ENCODE data around the gene FSCN2. TPM values are rescaled to one million over a fixed set of nuclear protein-coding genes. Genes with fewer than 3 reads are reported as not detected.

FSCN2 gene
- total RNA-seq, 1 experiment from 2014 or later: 1.2 TPM

GRCh38 chr17:81538651-81539570 lies 10.7 kb downstream of the FSCN2 start:
- BruUV-seq (replicated peaks): no TSS peak
- in situ Hi-C loops (cut with HindIII; ENCODE audit: low pct_unique_long_range_greater_than_20kb, low sequenced_read_pairs): no loop called here
- intact Hi-C loops (cut with micrococcal nuclease; ENCODE audit: unreplicated experiment): no loop called here
- H3K9me3 ChIP-seq (ENCODE audit: control insufficient read depth, insufficient read depth, low read depth, low read length): no peaks in the 10 kb centered on the region
- H3K4me3 ChIP-seq (ENCODE audit: low read depth in 2 of 2, low read length in 2 of 2): no peak overlapping the region
- ChIA-PET POLR2A (interaction anchor here (1.2 kb wide), 1 partner anchor 16 kb away, joined by 5 read pairs; no protein-coding TSS in a partner anchor), CTCF (no interaction called here)
- peak overlapping the region; percentile 79 for H3K27ac ChIP-seq (ENCODE audit: low read length)
- DNase-seq (ENCODE audit: low read depth, low spot score) (no peak), ATAC-seq (no peak)
- no peaks in the 10 kb centered on the region; the same call in 1 of the 2 replicates for H3K36me3 ChIP-seq (ENCODE audit: control insufficient read depth, insufficient read depth, low read length)
- H3K4me1 ChIP-seq (ENCODE audit: control insufficient read depth, insufficient read depth, low read length): peaks cover 55% of the 10 kb centered on the region
- H3K27me3 ChIP-seq (ENCODE audit: control insufficient read depth, insufficient read depth, low read length): no peaks in the 10 kb centered on the region
- TF ChIP-seq REST (IDR thresholded peaks at IDR 0.05; ENCODE audit: insufficient read depth in 1 of 2, low read depth in 2 of 2, low read length in 1 of 2) (no peak), POLR2AphosphoS5 (IDR thresholded peaks at IDR 0.05; ENCODE audit: low read depth, low read length) (no peak; the same call in none of the 2 replicates), TCF7L2 (IDR thresholded peaks at IDR 0.05; ENCODE audit: low read depth, low read length) (no peak), SIN3A (IDR thresholded peaks at IDR 0.05; ENCODE audit: borderline replicate concordance, insufficient read depth, low read depth, low read length) (no peak), CTCF (IDR thresholded peaks at IDR 0.05) (no peak)

- peak overlapping the region; percentile 79 for H3K27ac ChIP-seq (ENCODE audit: low read length)
- no peaks in the 10 kb centered on the region; the same call in 1 of the 2 replicates for H3K36me3 ChIP-seq (ENCODE audit: control insufficient read depth, insufficient read depth, low read length)
- ChIA-PET POLR2A (no interaction called here), CTCF (no interaction called here)
- H3K4me1 ChIP-seq (ENCODE audit: control insufficient read depth, insufficient read depth, low read length): peaks cover 55% of the 10 kb centered on the region
- no TSS peak for BruUV-seq (replicated peaks)
- no peak overlapping the region for H3K4me3 ChIP-seq (ENCODE audit: low read depth in 2 of 2, low read length in 2 of 2)
- DNase-seq (ENCODE audit: low read depth, low spot score) (no peak), ATAC-seq (no peak)
- intact Hi-C loops (cut with micrococcal nuclease; ENCODE audit: unreplicated experiment): no loop called here
- H3K27me3 ChIP-seq (ENCODE audit: control insufficient read depth, insufficient read depth, low read length): no peaks in the 10 kb centered on the region
- in situ Hi-C loops (cut with HindIII; ENCODE audit: low pct_unique_long_range_greater_than_20kb, low sequenced_read_pairs): no loop called here
- no peak for TF ChIP-seq SIN3A (IDR thresholded peaks at IDR 0.05; ENCODE audit: borderline replicate concordance, insufficient read depth, low read depth, low read length)
- TF ChIP-seq TCF7L2 (IDR thresholded peaks at IDR 0.05; ENCODE audit: low read depth, low read length): no peak
- peak; percentile 3; the same call in 1 of the 2 replicates for TF ChIP-seq POLR2AphosphoS5 (IDR thresholded peaks at IDR 0.05; ENCODE audit: low read depth, low read length)
- no peak for TF ChIP-seq REST (IDR thresholded peaks at IDR 0.05; ENCODE audit: insufficient read depth in 1 of 2, low read depth in 2 of 2, low read length in 1 of 2)
- no peak for TF ChIP-seq CTCF (IDR thresholded peaks at IDR 0.05)
- no peaks in the 10 kb centered on the region for H3K9me3 ChIP-seq (ENCODE audit: control insufficient read depth, insufficient read depth, low read depth, low read length)
Measured at GRCh38 chr17:81539571-81539900, 11.4 kb downstream of the FSCN2 start.

Data from Panc1 (cell line).